Bone marrow (tissue), 2 donors: ENCODE results near the gene DUSP15.

Source experiments
- DNase-seq, 2 donors: peaks; one replicate each; lab custom pipeline; 2025; lab: John Stamatoyannopoulos, UW

Gene DUSP15

GRCh38 chr20:31860390-31861134 is 9.8 kb downstream of the DUSP15 start:
- no peak for DNase-seq

GRCh38 chr20:31859998-31860380 is 10.3 kb downstream of the DUSP15 start:
- no peak for DNase-seq

- DNase-seq, result no peak
Measured at GRCh38 chr20:31859266-31859997, 10.9 kb downstream of the DUSP15 start.

GRCh38 chr20:31858760-31859083 is 11.6 kb downstream of the DUSP15 start:
- DNase-seq, result no peak

- DNase-seq, result no peak
Measured at GRCh38 chr20:31857861-31858759, 12.2 kb downstream of the DUSP15 start.

GRCh38 chr20:31856516-31856915 is 13.8 kb downstream of the DUSP15 start:
- no peak for DNase-seq

GRCh38 chr20:31853481-31853880 is 16.8 kb downstream of the DUSP15 start:
- DNase-seq, result no peak

- DNase-seq, result no peak
Measured at GRCh38 chr20:31851240-31851955, 18.9 kb downstream of the DUSP15 start.

- DNase-seq, result no peak
Measured at GRCh38 chr20:31849306-31849930, 20.9 kb downstream of the DUSP15 start.

- no peak for DNase-seq
Measured at GRCh38 chr20:31848088-31848999, 22.0 kb downstream of the DUSP15 start.

GRCh38 chr20:31846793-31847138 is 23.6 kb downstream of the DUSP15 start:
- no peak for DNase-seq

- no peak for DNase-seq
Measured at GRCh38 chr20:31845300-31845863, 24.9 kb downstream of the DUSP15 start, which contains the start of gene FOXS1. TSS of gene FOXS1 (minus strand) at chr20:31845604. CDS start at chr20:31845542, 62 bp downstream.

- DNase-seq, result no peak
Measured at GRCh38 chr20:31844737-31845299, 25.5 kb downstream of the DUSP15 start.

- DNase-seq, result no peak
Measured at GRCh38 chr20:31843881-31844280, 26.4 kb downstream of the DUSP15 start.

- no peak for DNase-seq
Measured at GRCh38 chr20:31843288-31843687, 27.0 kb downstream of the DUSP15 start.

GRCh38 chr20:31842471-31843157 is 27.7 kb downstream of the DUSP15 start:
- DNase-seq, result no peak

- DNase-seq, result no peak
Measured at GRCh38 chr20:31841928-31842327, 28.4 kb downstream of the DUSP15 start.

GRCh38 chr20:31840906-31841816 is 29.2 kb downstream of the DUSP15 start:
- DNase-seq, result no peak
